Activated CD8-positive, alpha-beta T cell treated with anti-CD3 and anti-CD28 coated beads, Interleukin-2, amount 10 ng/mL, durations not matched to agents 7 days and 5 days (primary cell): ENCODE measurements around the gene APBA1. TPM values are rescaled to one million over a fixed set of nuclear protein-coding genes. Genes with fewer than 3 reads are reported as not detected.

Source experiments
- ATAC-seq: fragments of 150-1000 bp; cut with Tn5 transposase; one replicate; pipeline ENCODE4 v1.10.0; 2021; ENCODE audit warnings: moderate library complexity
- CTCF ChIA-PET: fragments of 350-600 bp; sonication (Branson Sonifier 250); formaldehyde crosslinking; loops from one replicate; lab custom pipeline; 2021; ENCODE audit warnings: antibody characterized with exemption; lab: Charles Lee
- POLR2A ChIA-PET: fragments of 350-600 bp; sonication (Branson Sonifier 250); formaldehyde crosslinking; loops from one replicate; lab custom pipeline; 2021; ENCODE audit warnings: antibody characterized with exemption; lab: Charles Lee
- DNase-seq: peaks from one replicate; pipeline ENCODE4 v3.0.0-alpha.2; 2020
- H3K27ac Mint-ChIP-seq: one replicate; pipeline ENCODE4 v1.8.0; 2021; ENCODE audit warnings: mild to moderate bottlenecking, mixed read lengths
- H3K27me3 Mint-ChIP-seq: one replicate; pipeline ENCODE4 v1.8.0; 2021; ENCODE audit warnings: low read depth, mixed read lengths
- H3K36me3 Mint-ChIP-seq: one replicate; pipeline ENCODE4 v1.8.0; 2021; ENCODE audit warnings: low read depth, mixed read lengths
- H3K4me1 Mint-ChIP-seq: one replicate; pipeline ENCODE4 v1.8.0; 2021; ENCODE audit warnings: low read depth, mixed read lengths
- H3K4me3 Mint-ChIP-seq: one replicate; pipeline ENCODE4 v1.8.0; 2021; ENCODE audit warnings: mild to moderate bottlenecking, mixed read lengths
- H3K9me3 Mint-ChIP-seq: one replicate; pipeline ENCODE4 v1.8.0; 2022; ENCODE audit warnings: mixed read lengths; ENCODE audit not compliant: insufficient read depth
- total RNA-seq, 2 experiments: library from RNA; stranded (reverse); gene quantifications; one replicate each; pipeline ENCODE4 v1.2.3, GENCODE V29; 2021

APBA1 gene
- total RNA-seq, 2 experiments from 2014 or later: 0.13 TPM

DNA sequence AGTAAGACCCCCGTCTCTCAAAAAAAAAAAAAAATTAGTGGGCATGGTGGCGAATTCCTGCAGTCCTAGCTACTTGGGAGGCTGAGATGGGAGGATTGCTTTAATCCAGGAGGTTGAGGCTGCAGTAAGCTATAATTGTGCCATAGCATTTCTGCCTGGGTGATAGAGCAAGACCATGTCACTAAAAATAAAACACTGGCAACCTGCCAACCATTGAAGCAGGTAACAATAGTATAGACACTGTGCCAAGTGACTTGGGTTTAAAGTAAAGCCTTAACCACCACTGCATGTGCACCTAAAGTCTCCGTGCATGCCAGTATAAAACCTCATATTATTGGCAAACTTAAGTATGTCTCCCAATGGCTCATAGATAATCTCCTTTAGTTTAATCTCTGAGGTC, 3.4 kb upstream of the APBA1 start:
- H3K27ac Mint-ChIP-seq: no peak overlapping the region
- H3K4me1 Mint-ChIP-seq: peaks cover 15% of the 10 kb centered on the region
- peaks cover 36% of the 10 kb centered on the region for H3K27me3 Mint-ChIP-seq
- H3K9me3 Mint-ChIP-seq: no peaks in the 10 kb centered on the region
- ChIA-PET POLR2A (no interaction called here), CTCF (no interaction called here)
- ATAC-seq (no peak), DNase-seq (no peak)
- H3K36me3 Mint-ChIP-seq: no peaks in the 10 kb centered on the region
- H3K4me3 Mint-ChIP-seq: no peak overlapping the region

- Mint-ChIP-seq H3K27me3 (peaks cover 40% of the 10 kb centered on the region), H3K27ac (no peak overlapping the region), H3K4me3 (no peak overlapping the region), H3K9me3 (no peaks in the 10 kb centered on the region), H3K36me3 (no peaks in the 10 kb centered on the region), H3K4me1 (peaks cover 15% of the 10 kb centered on the region)
- DNase-seq: no peak
- ATAC-seq: no peak
- POLR2A ChIA-PET: no interaction called here
- CTCF ChIA-PET: no interaction called here
These were observed 2.7 kb upstream of the APBA1 start for GRCh38 chr9:69674716-69675438.

GRCh38 chr9:69674112-69674685, 2.0 kb upstream of the APBA1 start:
- Mint-ChIP-seq H3K27me3 (peaks cover 36% of the 10 kb centered on the region), H3K4me3 (no peak overlapping the region), H3K4me1 (peaks cover 15% of the 10 kb centered on the region), H3K36me3 (no peaks in the 10 kb centered on the region), H3K27ac (no peak overlapping the region), H3K9me3 (no peaks in the 10 kb centered on the region)
- no peak for ATAC-seq
- ChIA-PET CTCF (interaction anchor here (0.9 to 2.5 kb wide), 4 partner anchors 14 to 244 kb away, joined by 3 to 11 read pairs (median 9); no protein-coding TSS in a partner anchor), POLR2A (no interaction called here)
- DNase-seq: no peak

DNA sequence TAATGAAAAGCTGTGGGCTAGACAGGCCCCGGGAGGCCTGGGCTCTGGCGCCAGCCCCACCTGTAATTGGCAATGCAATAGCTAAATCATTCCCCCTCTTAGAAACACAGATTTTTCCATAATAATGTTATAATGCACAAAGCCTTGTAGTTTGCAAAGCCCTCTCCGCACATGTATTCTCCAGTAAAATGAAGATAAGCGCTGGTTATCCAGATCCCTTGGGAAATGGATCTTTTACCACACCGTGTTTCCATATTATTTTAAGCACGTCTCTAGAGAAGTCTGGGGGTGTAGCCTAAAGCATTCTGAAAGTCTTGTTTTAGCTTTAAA, 1.1 kb upstream of the APBA1 start:
- ATAC-seq: no peak
- H3K4me3 Mint-ChIP-seq: peak overlapping the region; percentile 73
- POLR2A ChIA-PET: interaction anchor here (1.6 kb wide), 1 partner anchor 86 kb away, joined by 5 read pairs; no protein-coding TSS in a partner anchor

GRCh38 chr9:69672596-69673310, 582 bp upstream of the APBA1 start:
- Mint-ChIP-seq H3K9me3 (no peaks in the 10 kb centered on the region), H3K27me3 (peaks cover 31% of the 10 kb centered on the region), H3K4me3 (peak overlapping the region; percentile 73), H3K36me3 (no peaks in the 10 kb centered on the region), H3K27ac (no peak overlapping the region), H3K4me1 (peaks cover 15% of the 10 kb centered on the region)
- POLR2A ChIA-PET: interaction anchor here (1.6 kb wide), 1 partner anchor 86 kb away, joined by 5 read pairs; no protein-coding TSS in a partner anchor
- CTCF ChIA-PET: interaction anchor here (0.7 to 2.5 kb wide), 15 partner anchors 13 to 252 kb away, joined by 3 to 11 read pairs (median 4); partner anchors contain the start of gene PTAR1
- DNase-seq (peak; percentile 80), ATAC-seq (peak; percentile 96)

More for the DNA sequence above, 1.1 kb upstream of the APBA1 start:
- Mint-ChIP-seq H3K27ac (no peak overlapping the region), H3K36me3 (no peaks in the 10 kb centered on the region), H3K4me1 (peaks cover 15% of the 10 kb centered on the region), H3K9me3 (no peaks in the 10 kb centered on the region), H3K27me3 (peaks cover 31% of the 10 kb centered on the region)
- no peak for DNase-seq
- CTCF ChIA-PET: interaction anchor here (0.9 to 2.5 kb wide), 9 partner anchors 13 to 245 kb away, joined by 3 to 11 read pairs (median 4); partner anchors contain the start of gene PTAR1

DNA sequence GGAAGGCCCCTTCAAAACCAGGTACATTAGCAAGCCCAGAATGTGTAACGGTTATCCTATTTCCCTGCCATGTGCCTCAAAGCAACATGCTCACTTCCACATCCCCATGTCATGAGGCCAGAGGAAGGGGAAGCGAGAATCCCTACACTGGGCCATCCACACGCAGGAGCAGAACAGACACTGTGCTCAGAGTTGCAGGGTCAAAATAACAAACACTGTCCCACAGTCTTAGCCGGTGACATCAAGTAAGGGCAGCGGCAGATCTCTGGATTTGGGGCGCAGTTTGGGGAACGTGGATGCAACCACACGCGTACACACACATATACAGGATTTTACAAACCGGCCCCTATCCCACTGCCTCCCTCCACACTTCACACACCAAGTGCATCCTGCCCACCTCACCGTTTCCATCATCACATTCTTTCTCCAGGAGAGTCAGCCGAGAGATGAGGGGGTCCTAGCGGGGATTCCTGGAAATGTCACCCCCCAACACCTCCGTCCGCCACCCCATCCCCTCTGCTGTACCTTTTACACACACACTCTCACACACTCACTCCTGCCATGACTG, 776 bp downstream of the APBA1 start:
- Mint-ChIP-seq H3K27me3 (peaks cover 29% of the 10 kb centered on the region), H3K27ac (no peak overlapping the region), H3K4me1 (peaks cover 15% of the 10 kb centered on the region), H3K4me3 (peak overlapping the region; percentile 49), H3K9me3 (no peaks in the 10 kb centered on the region), H3K36me3 (no peaks in the 10 kb centered on the region)
- CTCF ChIA-PET: interaction anchor here (1.0 to 2.5 kb wide), 4 partner anchors 164 to 247 kb away, joined by 4 to 10 read pairs (median 8); no protein-coding TSS in a partner anchor
- ATAC-seq (no peak), DNase-seq (no peak)
- POLR2A ChIA-PET: no interaction called here

DNA sequence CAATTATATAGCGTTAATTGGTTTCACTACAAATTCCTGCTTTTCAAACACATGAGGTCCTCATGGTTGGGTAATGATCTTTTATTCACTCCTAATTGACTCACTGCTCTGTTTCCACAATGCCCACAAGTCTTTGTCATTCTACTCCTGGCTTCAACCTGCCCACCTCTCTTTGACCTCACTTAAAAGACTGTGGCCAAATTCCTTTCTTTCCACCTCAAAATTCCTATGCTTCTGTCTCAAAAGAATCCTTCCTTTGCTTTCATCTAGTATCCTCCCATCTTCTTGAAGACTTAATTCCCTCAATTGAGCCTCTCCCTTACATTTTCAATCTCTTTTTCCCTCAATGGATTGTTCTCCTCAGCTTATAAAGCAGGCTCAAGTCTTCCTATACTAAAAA, 4.9 kb downstream of the APBA1 start:
- Mint-ChIP-seq H3K9me3 (no peaks in the 10 kb centered on the region), H3K4me3 (no peak overlapping the region), H3K4me1 (peaks cover 2% of the 10 kb centered on the region), H3K27ac (no peak overlapping the region), H3K36me3 (no peaks in the 10 kb centered on the region), H3K27me3 (peaks cover 25% of the 10 kb centered on the region)
- ATAC-seq: no peak
- POLR2A ChIA-PET: no interaction called here
- no peak for DNase-seq
- CTCF ChIA-PET: no interaction called here

GRCh38 chr9:69660304-69660703, 11.9 kb downstream of the APBA1 start:
- no peak for ATAC-seq
- POLR2A ChIA-PET: no interaction called here
- DNase-seq: no peak
- Mint-ChIP-seq H3K9me3 (no peaks in the 10 kb centered on the region), H3K4me1 (no peaks in the 10 kb centered on the region), H3K36me3 (no peaks in the 10 kb centered on the region), H3K4me3 (no peak overlapping the region), H3K27ac (no peak overlapping the region), H3K27me3 (peaks cover 13% of the 10 kb centered on the region)
- CTCF ChIA-PET: interaction anchor here (0.7 to 1.1 kb wide), 2 partner anchors 12 to 13 kb away, joined by 3 read pairs; partner anchors contain the start of gene APBA1

- ChIA-PET CTCF (no interaction called here), POLR2A (no interaction called here)
- H3K4me3 Mint-ChIP-seq: no peak overlapping the region
These were observed 13.0 kb downstream of the APBA1 start for GRCh38 chr9:69658987-69659675.

GRCh38 chr9:69657269-69657668, 14.9 kb downstream of the APBA1 start:
- Mint-ChIP-seq H3K27ac (no peak overlapping the region), H3K27me3 (peaks cover 16% of the 10 kb centered on the region)

More at GRCh38 chr9:69658987-69659675, 13.0 kb downstream of the APBA1 start:
- Mint-ChIP-seq H3K9me3 (no peaks in the 10 kb centered on the region), H3K27me3 (peaks cover 13% of the 10 kb centered on the region), H3K27ac (no peak overlapping the region), H3K4me1 (no peaks in the 10 kb centered on the region), H3K36me3 (no peaks in the 10 kb centered on the region)
- ATAC-seq: no peak
- no peak for DNase-seq

DNA sequence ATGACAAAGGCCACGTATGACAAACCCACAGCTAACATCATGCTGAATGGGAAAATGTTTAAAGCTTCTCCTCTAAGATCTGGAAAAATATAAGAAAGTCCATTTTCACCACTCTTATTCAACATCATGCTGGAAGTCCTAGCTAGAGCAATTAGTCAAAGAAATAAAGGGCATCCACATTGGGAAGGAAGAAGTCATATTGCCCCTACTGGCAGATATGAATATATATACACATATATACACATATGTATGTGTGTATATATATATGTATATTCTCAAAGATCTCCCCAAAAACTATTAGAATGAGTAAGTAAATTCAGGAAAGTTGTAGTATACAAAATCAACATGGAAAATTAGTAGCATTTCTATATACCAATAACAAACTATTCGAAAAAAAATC, 17.1 kb downstream of the APBA1 start:
- ChIA-PET CTCF (interaction anchor here (1.0 kb wide), 1 partner anchor 234 kb away, joined by 3 read pairs; no protein-coding TSS in a partner anchor), POLR2A (no interaction called here)
- H3K4me3 Mint-ChIP-seq: no peak overlapping the region
- H3K9me3 Mint-ChIP-seq: no peaks in the 10 kb centered on the region
- H3K27me3 Mint-ChIP-seq: peaks cover 8% of the 10 kb centered on the region
- no peaks in the 10 kb centered on the region for H3K36me3 Mint-ChIP-seq
- H3K4me1 Mint-ChIP-seq: peaks cover 3% of the 10 kb centered on the region
- no peak for DNase-seq
- ATAC-seq: no peak
- no peak overlapping the region for H3K27ac Mint-ChIP-seq

More at GRCh38 chr9:69657269-69657668, 14.9 kb downstream of the APBA1 start:
- Mint-ChIP-seq H3K36me3 (no peaks in the 10 kb centered on the region), H3K9me3 (no peaks in the 10 kb centered on the region), H3K4me3 (no peak overlapping the region), H3K4me1 (peaks cover 1% of the 10 kb centered on the region)
- ATAC-seq (no peak), DNase-seq (no peak)
- POLR2A ChIA-PET: no interaction called here
- CTCF ChIA-PET: no interaction called here
